CD4-positive, alpha-beta T cell treated with Interleukin-17A for 4 hours (primary cell): ENCODE measurements around the gene HDGFL2.

ENCODE experiments used
- DNase-seq: peaks from one replicate; pipeline ENCODE4 v3.0.0-alpha.2; 2020; ENCODE audit warnings: mixed read lengths

The HDGFL2 gene

GRCh38 chr19:4472174-4472974, at the start of gene HDGFL2:
TSS of gene HDGFL2 (plus strand) at chr19:4472297. CDS start at chr19:4472351, 54 bp downstream.
- DNase-seq: no peak

- DNase-seq: no peak
These were observed 48.5 kb upstream of the HDGFL2 start for GRCh38 chr19:4423416-4424126.

GRCh38 chr19:4425537-4425936, 46.6 kb upstream of the HDGFL2 start:
- no peak for DNase-seq

GRCh38 chr19:4428326-4428975, 43.6 kb upstream of the HDGFL2 start:
- DNase-seq: no peak

- DNase-seq: no peak
These were observed 42.8 kb upstream of the HDGFL2 start for GRCh38 chr19:4429256-4429655.

GRCh38 chr19:4429771-4430171, 42.3 kb upstream of the HDGFL2 start:
- no peak for DNase-seq

GRCh38 chr19:4430760-4431159, 41.3 kb upstream of the HDGFL2 start:
- DNase-seq: no peak

- DNase-seq: no peak
These were observed 40.8 kb upstream of the HDGFL2 start for GRCh38 chr19:4431296-4431695.

GRCh38 chr19:4431808-4432674, 40.1 kb upstream of the HDGFL2 start:
- no peak for DNase-seq

- no peak for DNase-seq
These were observed 39.1 kb upstream of the HDGFL2 start for GRCh38 chr19:4432918-4433506.

GRCh38 chr19:4434391-4434790, 37.7 kb upstream of the HDGFL2 start:
- DNase-seq: no peak

- DNase-seq: no peak
These were observed 35.9 kb upstream of the HDGFL2 start for GRCh38 chr19:4436231-4436630.

- no peak for DNase-seq
These were observed 35.0 kb upstream of the HDGFL2 start for GRCh38 chr19:4437103-4437502.

- DNase-seq: no peak
These were observed 32.9 kb upstream of the HDGFL2 start for GRCh38 chr19:4439243-4439642.

GRCh38 chr19:4441994-4442818, 29.9 kb upstream of the HDGFL2 start:
- DNase-seq: no peak

GRCh38 chr19:4442819-4443146, 29.3 kb upstream of the HDGFL2 start:
- no peak for DNase-seq

- no peak for DNase-seq
These were observed 28.9 kb upstream of the HDGFL2 start for GRCh38 chr19:4443188-4443587.

- DNase-seq: no peak
These were observed 27.9 kb upstream of the HDGFL2 start for GRCh38 chr19:4443966-4444764.

GRCh38 chr19:4444765-4445741, 27.0 kb upstream of the HDGFL2 start:
- no peak for DNase-seq
